IPS-18a (cell line): ENCODE results near the gene PATZ1.
"Not testable (repeated sequence)": the region's sequence is repeated elsewhere in the genome, so short reads cannot be mapped to it uniquely, and the experiment has no call there.

Experiments used
- H3K27ac ChIP-seq: one replicate; pipeline ENCODE4 v1.5.1; 2013; ENCODE audit warnings: low read length
- H3K27me3 ChIP-seq: one replicate; pipeline ENCODE4 v1.6.1; 2013; ENCODE audit warnings: mild to moderate bottlenecking, low read length; ENCODE audit not compliant: control insufficient read depth, insufficient read depth
- H3K36me3 ChIP-seq: one replicate; pipeline ENCODE4 v1.6.1; 2013; ENCODE audit warnings: low read depth, low read length; ENCODE audit not compliant: control insufficient read depth
- H3K4me1 ChIP-seq: one replicate; pipeline ENCODE4 v1.6.1; 2013; ENCODE audit warnings: low read depth, low read length; ENCODE audit not compliant: control insufficient read depth
- H3K4me3 ChIP-seq: one replicate; pipeline ENCODE4 v1.5.1; 2013; ENCODE audit warnings: low read length
- H3K9ac ChIP-seq: one replicate; pipeline ENCODE4 v1.6.1; 2013; ENCODE audit warnings: mild to moderate bottlenecking, low read length, moderate library complexity
- H3K9me3 ChIP-seq: one replicate; pipeline ENCODE4 v1.6.1; 2013; ENCODE audit warnings: low read depth, low read length; ENCODE audit not compliant: control insufficient read depth

Gene PATZ1

DNA sequence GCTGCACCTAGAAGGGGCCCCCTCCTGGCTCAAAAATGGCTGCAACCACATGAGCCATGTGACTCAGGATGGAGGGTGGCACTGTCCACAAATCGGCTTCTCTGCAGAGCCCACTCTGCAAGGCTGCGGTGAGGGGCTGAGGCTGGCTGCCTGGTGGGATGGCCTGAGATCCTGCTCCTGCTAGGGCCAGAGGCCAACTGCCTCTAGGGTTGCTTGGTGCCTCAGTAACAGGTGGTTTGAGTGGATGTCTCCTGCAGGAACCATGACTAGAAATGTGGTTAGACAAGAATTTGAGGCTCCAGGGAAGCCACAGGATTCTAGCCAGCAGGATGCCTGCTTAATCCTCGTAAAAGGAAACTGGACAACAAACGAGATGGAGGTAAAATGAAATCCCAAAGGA is 17.1 kb downstream of the PATZ1 start:
- Histone ChIP-seq H3K27ac (no peak overlapping the region), H3K27me3 (no peaks in the 10 kb centered on the region), H3K9me3 (no peaks in the 10 kb centered on the region), H3K36me3 (peaks cover 87% of the 10 kb centered on the region), H3K4me1 (no peaks in the 10 kb centered on the region), H3K4me3 (no peak overlapping the region), H3K9ac (no peak overlapping the region)

DNA sequence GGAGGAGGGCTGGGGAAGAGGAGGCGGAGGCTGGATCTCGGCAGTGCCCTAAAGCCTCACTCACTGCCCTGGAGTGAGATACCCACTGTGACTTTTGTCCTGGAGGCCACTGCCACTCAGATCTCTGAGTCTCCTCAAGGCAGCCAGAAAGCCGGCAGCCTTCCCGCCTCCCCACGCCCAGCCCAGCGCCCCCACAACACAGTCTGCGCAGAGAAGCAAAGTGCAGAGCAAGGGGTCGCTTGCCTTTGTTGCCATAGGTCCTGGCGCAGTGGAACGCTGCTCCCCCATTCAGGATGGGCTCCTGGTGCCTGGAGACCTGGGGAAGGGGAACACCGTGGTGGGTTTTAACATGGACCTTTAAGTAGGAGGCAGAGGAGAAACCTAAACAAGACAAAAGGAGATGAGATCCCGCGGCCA is 17.6 kb downstream of the PATZ1 start:
- Histone ChIP-seq H3K9me3 (no peaks in the 10 kb centered on the region), H3K4me3 (no peak overlapping the region), H3K27me3 (no peaks in the 10 kb centered on the region), H3K27ac (no peak overlapping the region), H3K9ac (no peak overlapping the region), H3K4me1 (no peaks in the 10 kb centered on the region), H3K36me3 (peaks cover 84% of the 10 kb centered on the region)

DNA sequence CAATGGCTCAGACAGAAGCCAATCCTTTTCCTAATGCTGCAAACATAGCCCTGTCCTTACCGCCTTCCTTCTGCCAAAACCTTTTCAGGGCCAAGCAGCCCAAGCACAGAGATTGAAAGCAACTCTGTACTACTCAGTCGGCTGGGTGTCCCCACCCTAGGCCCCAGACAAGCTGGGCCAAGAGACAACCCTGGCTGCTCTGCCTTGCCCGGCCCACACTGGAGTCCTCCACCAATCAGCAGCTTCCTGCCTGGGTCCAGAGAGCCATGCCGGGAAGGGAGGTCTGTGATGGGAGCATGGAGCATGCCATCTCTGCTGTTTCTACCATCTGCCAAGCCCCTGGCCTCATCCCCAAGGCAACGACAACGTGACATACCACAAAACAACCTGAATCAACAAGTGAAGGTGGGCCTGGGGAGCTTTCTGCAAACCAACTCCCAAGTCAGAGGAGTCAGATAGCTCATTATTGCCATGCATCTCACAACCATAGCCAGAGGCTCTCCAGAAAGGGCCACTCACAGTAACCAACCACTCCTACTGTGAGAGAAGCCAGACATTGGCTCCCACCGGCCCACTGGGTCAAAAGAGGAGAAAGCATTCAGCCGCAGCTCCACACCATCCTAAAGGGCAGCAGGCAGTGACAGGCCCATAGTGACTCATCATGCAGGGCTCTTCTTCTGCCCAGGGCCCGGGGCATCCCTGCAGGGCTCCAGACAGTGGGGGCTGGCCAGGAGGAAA is 18.2 kb downstream of the PATZ1 start:
- no peaks in the 10 kb centered on the region for H3K9me3 ChIP-seq
- no peak overlapping the region for H3K9ac ChIP-seq
- no peaks in the 10 kb centered on the region for H3K27me3 ChIP-seq
- no peak overlapping the region for H3K4me3 ChIP-seq
- H3K27ac ChIP-seq: no peak overlapping the region
- peaks cover 78% of the 10 kb centered on the region for H3K36me3 ChIP-seq
- no peaks in the 10 kb centered on the region for H3K4me1 ChIP-seq

DNA sequence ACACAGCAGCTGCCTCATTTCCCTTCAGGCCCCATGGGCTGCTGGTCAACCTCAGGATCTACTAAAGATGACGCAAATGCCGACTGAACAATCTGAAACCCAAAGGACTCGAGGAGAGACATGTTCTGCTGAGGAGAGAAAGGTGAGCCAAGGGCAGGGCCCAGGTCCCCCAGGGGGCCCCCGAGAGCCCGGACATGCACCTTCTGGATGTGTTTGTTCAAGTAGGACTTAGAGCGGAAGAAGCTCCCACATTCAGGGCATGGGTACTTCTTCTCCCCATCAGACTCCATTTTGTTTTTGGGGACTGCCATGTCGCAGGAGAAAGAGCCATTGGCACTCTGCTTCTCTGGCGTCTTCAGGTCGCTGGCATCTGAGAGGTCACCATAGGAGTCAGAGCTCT is 19.3 kb downstream of the PATZ1 start:
- Histone ChIP-seq H3K36me3 (peaks cover 67% of the 10 kb centered on the region), H3K27me3 (no peaks in the 10 kb centered on the region), H3K4me1 (no peaks in the 10 kb centered on the region)

DNA sequence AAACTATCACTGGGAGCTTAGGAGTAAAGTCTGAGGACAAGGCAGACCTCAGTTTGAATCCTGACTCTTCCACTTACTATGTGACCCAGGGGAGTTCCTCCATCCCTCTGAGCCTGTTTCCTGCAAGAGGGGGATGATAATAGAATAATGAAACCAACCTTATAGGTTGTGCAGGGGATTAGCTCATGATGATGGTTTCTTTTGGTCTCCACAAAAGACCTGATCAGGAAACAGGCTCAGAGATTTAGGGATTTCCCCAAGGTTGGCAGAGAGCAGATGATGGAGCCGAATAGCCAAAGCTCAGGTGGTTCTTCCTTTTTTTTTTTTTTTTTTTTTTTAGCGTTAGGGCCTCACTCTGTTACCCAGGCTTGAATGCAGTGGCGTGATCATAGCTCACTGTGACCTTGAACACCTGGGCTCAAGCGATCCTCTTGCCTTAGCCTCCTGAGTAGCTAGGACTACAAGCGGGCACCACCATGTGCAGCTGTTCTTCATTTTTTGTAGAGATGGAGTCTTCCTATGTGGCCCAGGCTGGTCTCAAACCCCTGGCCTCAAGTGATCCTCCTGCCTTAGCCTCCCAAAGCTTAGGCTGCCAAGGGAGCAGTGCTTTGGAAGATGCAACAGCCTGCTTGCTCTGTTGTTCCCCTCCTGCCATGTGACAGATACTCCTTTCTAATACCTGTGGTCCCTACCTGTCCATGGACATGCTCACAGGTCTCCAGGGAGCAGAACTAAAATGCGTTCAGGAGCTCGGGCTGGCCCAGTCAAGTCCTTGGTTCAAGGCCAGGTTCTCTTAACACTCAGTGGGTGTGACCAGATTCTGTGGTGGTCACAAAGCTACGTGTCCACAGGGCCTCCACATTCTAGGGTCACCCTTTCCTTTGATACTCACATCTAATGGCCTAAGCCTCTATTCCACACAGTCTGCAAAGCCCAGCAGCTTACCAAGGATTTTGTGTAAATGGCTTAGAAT is 22.3 kb downstream of the PATZ1 start:
- no peaks in the 10 kb centered on the region for H3K27me3 ChIP-seq
- no peaks in the 10 kb centered on the region for H3K4me1 ChIP-seq
- H3K4me3 ChIP-seq: no peak overlapping the region
- no peaks in the 10 kb centered on the region for H3K9me3 ChIP-seq
- no peak overlapping the region for H3K27ac ChIP-seq
- peaks cover 40% of the 10 kb centered on the region for H3K36me3 ChIP-seq
- H3K9ac ChIP-seq: no peak overlapping the region

More for the DNA sequence above, 19.3 kb downstream of the PATZ1 start:
- Histone ChIP-seq H3K9ac (no peak overlapping the region), H3K9me3 (no peaks in the 10 kb centered on the region), H3K4me3 (no peak overlapping the region), H3K27ac (no peak overlapping the region)

DNA sequence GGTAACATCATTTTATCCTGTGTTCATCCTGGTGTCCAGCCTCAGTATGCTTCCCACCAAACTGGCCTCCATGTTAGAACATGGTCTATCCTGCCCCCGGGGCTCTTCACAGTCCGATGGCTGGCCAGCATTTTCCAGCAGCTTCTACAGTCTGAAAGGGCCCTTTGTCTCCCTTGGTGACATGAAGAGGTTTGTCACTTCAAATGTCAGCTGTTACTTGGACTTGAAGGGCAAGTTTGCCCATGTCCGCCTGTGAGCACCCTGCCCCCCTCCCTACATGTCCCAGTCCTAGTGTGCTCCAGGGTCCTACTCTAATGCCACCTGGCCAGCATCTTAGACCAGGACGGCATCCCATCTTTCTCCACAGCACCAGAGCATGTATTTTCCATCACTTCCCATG is 24.7 kb downstream of the PATZ1 start:
- H3K36me3 ChIP-seq: peaks cover 19% of the 10 kb centered on the region
- no peak overlapping the region for H3K27ac ChIP-seq
- H3K9me3 ChIP-seq: no peaks in the 10 kb centered on the region
- H3K4me3 ChIP-seq: no peak overlapping the region
- H3K9ac ChIP-seq: no peak overlapping the region
- no peaks in the 10 kb centered on the region for H3K27me3 ChIP-seq
- no peaks in the 10 kb centered on the region for H3K4me1 ChIP-seq

DNA sequence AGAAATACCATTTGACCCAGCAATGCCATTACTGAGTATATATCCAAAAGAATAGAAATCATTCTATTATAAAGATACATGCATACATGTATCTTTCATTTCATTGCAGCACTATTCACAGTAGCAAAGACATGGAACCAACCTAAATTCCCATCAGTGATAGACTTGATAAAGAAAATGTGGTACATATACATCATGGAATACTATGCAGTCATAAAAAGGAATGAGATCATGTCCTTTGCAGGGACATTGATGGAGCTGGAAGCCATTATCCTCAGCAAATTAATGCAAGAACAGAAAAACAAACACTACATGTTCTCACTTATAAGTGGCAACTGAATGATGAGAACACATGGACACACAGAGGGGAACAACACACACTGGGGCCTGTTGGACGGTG is 31.9 kb downstream of the PATZ1 start:
- not testable (repeated sequence) for H3K9me3 ChIP-seq, H3K27ac ChIP-seq, H3K27me3 ChIP-seq, H3K9ac ChIP-seq, H3K4me1 ChIP-seq, H3K4me3 ChIP-seq, H3K36me3 ChIP-seq

DNA sequence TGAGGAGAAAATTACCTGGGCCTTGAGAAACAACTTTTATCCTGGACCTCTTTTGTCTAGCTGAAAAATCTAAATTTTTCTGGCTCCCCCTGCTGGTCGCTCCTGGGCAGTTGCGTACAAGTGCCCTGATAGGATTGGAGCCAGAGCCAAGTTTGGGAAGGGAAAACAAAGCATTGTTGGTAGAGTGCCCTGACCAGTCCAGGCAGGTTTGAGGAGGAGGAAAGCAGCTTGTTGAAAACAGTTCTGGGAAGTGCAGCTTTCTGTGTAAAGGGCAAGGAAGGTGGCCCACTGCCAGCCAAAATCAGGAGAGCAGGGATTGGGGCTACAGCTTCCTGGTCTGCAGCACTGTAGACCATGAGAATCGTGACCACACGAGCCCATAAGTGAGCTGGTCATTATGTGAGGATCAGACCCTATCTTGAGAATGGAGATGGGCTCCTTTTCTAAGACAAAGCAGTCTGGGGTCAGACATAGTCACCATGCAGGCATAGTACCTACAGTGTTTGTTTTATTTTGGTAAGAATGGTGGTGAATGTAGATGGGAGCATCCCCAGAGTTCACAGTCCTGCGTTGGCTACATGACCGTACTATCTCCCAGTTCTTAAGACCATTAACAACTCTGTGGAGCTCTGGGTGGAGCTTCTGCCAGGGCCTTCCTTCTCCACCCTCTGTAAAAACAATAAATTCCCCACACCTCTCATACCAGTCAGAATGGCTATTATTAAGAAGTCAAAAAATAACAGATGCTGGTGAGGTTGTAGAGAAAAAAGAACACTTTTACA is 32.6 kb downstream of the PATZ1 start:
- H3K36me3 ChIP-seq: no peaks in the 10 kb centered on the region
- no peaks in the 10 kb centered on the region for H3K27me3 ChIP-seq
- H3K9ac ChIP-seq: peak overlapping the region; percentile 10
- H3K9me3 ChIP-seq: no peaks in the 10 kb centered on the region
- no peak overlapping the region for H3K4me3 ChIP-seq
- no peaks in the 10 kb centered on the region for H3K4me1 ChIP-seq
- H3K27ac ChIP-seq: no peak overlapping the region

DNA sequence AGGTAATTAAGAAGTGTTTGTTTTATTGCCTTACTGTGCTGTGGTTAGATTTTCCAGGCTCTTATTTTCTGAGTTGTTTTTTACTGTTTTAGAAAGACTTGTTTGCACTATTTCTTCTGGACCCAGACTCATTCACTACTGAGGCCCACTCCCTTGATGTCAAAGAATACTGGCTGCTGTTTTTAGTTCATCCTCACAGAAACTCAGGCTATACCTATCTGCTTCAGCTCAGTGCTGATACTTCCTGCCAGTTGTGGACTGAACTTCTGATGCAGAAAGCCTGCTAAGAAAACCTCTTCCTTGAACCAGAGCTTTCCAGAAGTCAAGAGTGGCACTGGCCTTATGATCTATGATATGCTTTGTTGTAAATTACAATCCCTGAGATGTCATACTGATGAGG is 38.0 kb downstream of the PATZ1 start:
- Histone ChIP-seq H3K27ac (no peak overlapping the region), H3K9me3 (no peaks in the 10 kb centered on the region), H3K27me3 (no peaks in the 10 kb centered on the region), H3K4me3 (no peak overlapping the region), H3K9ac (no peak overlapping the region), H3K36me3 (no peaks in the 10 kb centered on the region), H3K4me1 (no peaks in the 10 kb centered on the region)

DNA sequence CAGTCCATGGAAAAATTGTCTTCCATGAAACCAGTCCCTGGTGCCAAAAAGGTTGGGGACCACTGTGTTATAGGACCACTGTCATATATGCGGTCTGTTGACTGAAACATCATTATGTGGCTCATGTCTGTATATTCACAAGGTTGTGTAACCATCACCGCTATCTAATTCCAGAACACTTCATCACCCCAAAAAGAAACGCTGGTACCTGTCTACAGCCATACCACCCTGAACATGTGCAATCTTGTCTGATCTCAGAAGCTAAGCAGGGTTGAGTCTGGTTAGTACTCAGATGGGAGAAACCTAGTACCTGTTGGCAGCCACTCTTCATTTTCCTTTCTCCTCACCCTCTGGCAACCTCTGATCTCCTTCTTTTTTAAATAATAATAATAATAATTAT is 41.0 kb downstream of the PATZ1 start:
- H3K4me1 ChIP-seq: no peaks in the 10 kb centered on the region
- H3K9ac ChIP-seq: no peak overlapping the region
- H3K9me3 ChIP-seq: no peaks in the 10 kb centered on the region
- no peaks in the 10 kb centered on the region for H3K27me3 ChIP-seq
- no peak overlapping the region for H3K27ac ChIP-seq
- H3K4me3 ChIP-seq: no peak overlapping the region
- no peaks in the 10 kb centered on the region for H3K36me3 ChIP-seq

DNA sequence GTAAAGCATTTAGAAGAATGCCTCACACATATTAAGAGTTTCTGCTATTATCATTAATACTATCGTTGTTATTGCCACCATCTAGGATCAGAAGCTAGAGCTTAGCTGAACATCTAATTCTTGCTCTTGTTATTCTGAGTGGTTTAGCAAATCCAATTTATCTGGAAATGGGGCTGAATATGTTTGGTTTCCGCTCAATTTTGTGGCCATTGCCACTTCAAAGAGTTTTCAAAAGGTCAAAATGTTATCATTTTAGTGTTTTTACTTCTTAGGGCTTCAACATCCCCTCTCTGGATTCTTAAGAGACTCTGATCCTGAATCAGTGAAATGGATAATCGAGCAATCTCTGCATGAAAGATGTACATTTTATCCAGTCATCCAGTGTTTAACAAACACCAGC is 43.6 kb downstream of the PATZ1 start:
- H3K9ac ChIP-seq: no peak overlapping the region
- no peaks in the 10 kb centered on the region for H3K27me3 ChIP-seq
- H3K4me1 ChIP-seq: no peaks in the 10 kb centered on the region
- H3K4me3 ChIP-seq: no peak overlapping the region
- H3K36me3 ChIP-seq: no peaks in the 10 kb centered on the region
- no peaks in the 10 kb centered on the region for H3K9me3 ChIP-seq
- H3K27ac ChIP-seq: no peak overlapping the region
